Uterus (tissue), 2 donors: ENCODE measurements around the gene EMILIN3.

Source experiments
- CTCF ChIP-seq, 4 experiments: fragments of 200-600 bp in 2 of 4; fragments of 450-650 bp in 2 of 4; sonication (generic) in 2 of 4; IDR thresholded peaks; one replicate each; pipeline ENCODE4 v1.5.1; 2016 to 2019; ENCODE audit warnings: antibody characterized with exemption in 4 of 4, mild to moderate bottlenecking in 2 of 4, moderate library complexity in 1 of 4
- POLR2A ChIP-seq, 2 donors: fragments of 450-650 bp; IDR thresholded peaks; one replicate each; pipeline ENCODE4 v1.6.1; 2016; ENCODE audit warnings: antibody characterized with exemption in 2 of 2, mild to moderate bottlenecking in 1 of 2, moderate library complexity in 1 of 2

GRCh38 chr20:41363601-41364000 lies 3.0 kb downstream of the EMILIN3 start:
- TF ChIP-seq CTCF (IDR thresholded peaks at IDR 0.05) (no peak), POLR2A (IDR thresholded peaks at IDR 0.05) (no peak)
